GM18499 (cell line): ENCODE results near the gene CELF2.

Source experiments
- ATAC-seq: cut with Tn5 transposase; IDR thresholded peaks from one replicate; pipeline ENCODE4 v1.9.1; 2021; ENCODE audit warnings: moderate number of reproducible peaks; ENCODE audit not compliant: insufficient read depth, unreplicated experiment

CELF2 gene

GRCh38 chr10:11303361-11304170 lies 285.9 kb downstream of the CELF2 start:
- ATAC-seq, result no peak

- no peak for ATAC-seq
These were observed 287.4 kb downstream of the CELF2 start for GRCh38 chr10:11304906-11305585.

- no peak for ATAC-seq
These were observed 288.3 kb downstream of the CELF2 start for GRCh38 chr10:11305825-11306593.

- no peak for ATAC-seq
These were observed 289.3 kb downstream of the CELF2 start for GRCh38 chr10:11307004-11307403.

- no peak for ATAC-seq
These were observed 290.3 kb downstream of the CELF2 start for GRCh38 chr10:11307937-11308336.

GRCh38 chr10:11311027-11311426 lies 293.4 kb downstream of the CELF2 start:
- ATAC-seq, result no peak

- no peak for ATAC-seq
These were observed 295.8 kb downstream of the CELF2 start for GRCh38 chr10:11313463-11313862.

GRCh38 chr10:11317936-11318670 lies 300.4 kb downstream of the CELF2 start:
- no peak for ATAC-seq

GRCh38 chr10:11318826-11319598 lies 301.3 kb downstream of the CELF2 start:
- no peak for ATAC-seq

GRCh38 chr10:11319990-11320602 lies 302.4 kb downstream of the CELF2 start:
- ATAC-seq, result no peak

- ATAC-seq, result no peak
These were observed 303.3 kb downstream of the CELF2 start for GRCh38 chr10:11320809-11321520.

- ATAC-seq, result no peak
These were observed 305.0 kb downstream of the CELF2 start for GRCh38 chr10:11322698-11323097.

GRCh38 chr10:11324761-11325321 lies 307.2 kb downstream of the CELF2 start:
- ATAC-seq, result no peak

GRCh38 chr10:11325817-11326216 lies 308.1 kb downstream of the CELF2 start:
- no peak for ATAC-seq

- ATAC-seq, result no peak
These were observed 308.6 kb downstream of the CELF2 start for GRCh38 chr10:11326241-11326640.

GRCh38 chr10:11326913-11327616 lies 309.4 kb downstream of the CELF2 start:
- no peak for ATAC-seq

GRCh38 chr10:11328264-11329061 lies 310.8 kb downstream of the CELF2 start:
- no peak for ATAC-seq
